B cell (primary cell): ENCODE measurements around the gene TBC1D14.

Experiments
- EZH2 ChIP-seq: IDR thresholded peaks from 2 replicates; pipeline ENCODE4 v1.6.1; 2012; ENCODE audit warnings: borderline replicate concordance, low read depth, mild to moderate bottlenecking, moderate library complexity, low read length; ENCODE audit not compliant: insufficient read depth, poor library complexity, severe bottlenecking
- TF ChIP-seq, protein P1 (sequence below): fragments of 200-600 bp; IDR thresholded peaks from one replicate; pipeline ENCODE4 v1.8.0; 2022; ENCODE audit warnings: antibody characterized with exemption, mild to moderate bottlenecking

DNA sequence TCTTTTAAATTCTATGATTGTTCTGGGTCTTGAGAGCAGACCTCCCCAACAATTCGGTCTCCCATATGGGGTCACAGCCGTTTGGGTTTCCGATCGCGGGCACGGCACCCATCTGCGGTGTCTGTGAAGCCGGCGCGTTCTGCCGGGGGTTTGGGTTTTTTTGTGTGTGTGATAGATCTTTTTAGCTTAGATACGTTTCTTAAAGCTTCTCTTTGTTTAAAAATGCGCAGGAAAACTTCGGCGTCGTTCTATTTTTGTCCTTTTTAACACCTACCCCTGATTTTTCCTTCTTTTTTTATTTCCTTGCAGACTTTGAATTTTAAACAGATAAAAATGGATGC lies 34.2 kb downstream of the TBC1D14 start:
- TF ChIP-seq, protein P1, sequence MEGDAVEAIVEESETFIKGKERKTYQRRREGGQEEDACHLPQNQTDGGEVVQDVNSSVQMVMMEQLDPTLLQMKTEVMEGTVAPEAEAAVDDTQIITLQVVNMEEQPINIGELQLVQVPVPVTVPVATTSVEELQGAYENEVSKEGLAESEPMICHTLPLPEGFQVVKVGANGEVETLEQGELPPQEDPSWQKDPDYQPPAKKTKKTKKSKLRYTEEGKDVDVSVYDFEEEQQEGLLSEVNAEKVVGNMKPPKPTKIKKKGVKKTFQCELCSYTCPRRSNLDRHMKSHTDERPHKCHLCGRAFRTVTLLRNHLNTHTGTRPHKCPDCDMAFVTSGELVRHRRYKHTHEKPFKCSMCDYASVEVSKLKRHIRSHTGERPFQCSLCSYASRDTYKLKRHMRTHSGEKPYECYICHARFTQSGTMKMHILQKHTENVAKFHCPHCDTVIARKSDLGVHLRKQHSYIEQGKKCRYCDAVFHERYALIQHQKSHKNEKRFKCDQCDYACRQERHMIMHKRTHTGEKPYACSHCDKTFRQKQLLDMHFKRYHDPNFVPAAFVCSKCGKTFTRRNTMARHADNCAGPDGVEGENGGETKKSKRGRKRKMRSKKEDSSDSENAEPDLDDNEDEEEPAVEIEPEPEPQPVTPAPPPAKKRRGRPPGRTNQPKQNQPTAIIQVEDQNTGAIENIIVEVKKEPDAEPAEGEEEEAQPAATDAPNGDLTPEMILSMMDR: no peak
- no peak for TF ChIP-seq EZH2
